HepG2 (cell line): Measurements from ENCODE around the gene SLC35A1. TPM values are rescaled to one million over a fixed set of nuclear protein-coding genes. Genes with fewer than 3 reads are reported as not detected.

ENCODE experiments used
- DNMT3B ChIP-seq: conservative IDR thresholded peaks from 2 replicates; pipeline ENCODE4 v1.6.1; 2016; ENCODE audit warnings: missing biosample characterization, control low read depth
- DR1 ChIP-seq: sonication (generic); formaldehyde crosslinking; IDR thresholded peaks from 2 replicates; pipeline ENCODE4 v1.8.0; 2021; ENCODE audit warnings: mild to moderate bottlenecking, missing genetic modification reagents, inconsistent platforms
- ETV5 ChIP-seq: IDR thresholded peaks from 2 replicates; pipeline ENCODE4 v1.6.1; 2018; ENCODE audit warnings: missing biosample characterization, missing genetic modification reagents, inconsistent platforms, borderline replicate concordance
- FOXA3 ChIP-seq: IDR thresholded peaks from 2 replicates; pipeline ENCODE4 v1.6.1; 2016; ENCODE audit warnings: missing genetic modification reagents, missing compliant biosample characterization
- FOXJ3 ChIP-seq: sonication (generic); formaldehyde crosslinking; IDR thresholded peaks from 2 replicates; pipeline ENCODE4 v1.4.0; 2020; ENCODE audit warnings: missing genetic modification reagents, mild to moderate bottlenecking, borderline replicate concordance
- MAF1 ChIP-seq: sonication (generic); formaldehyde crosslinking; IDR thresholded peaks from 2 replicates; pipeline ENCODE4 v1.5.0; 2020; ENCODE audit warnings: missing genetic modification reagents, borderline replicate concordance
- NFIC ChIP-seq: IDR thresholded peaks from 2 replicates; pipeline ENCODE4 v1.6.1; 2012; ENCODE audit warnings: mild to moderate bottlenecking, low read length, inconsistent platforms
- PCBP2 ChIP-seq: fragments of 200-400 bp; formaldehyde crosslinking; optimal IDR thresholded peaks from 2 replicates; pipeline ENCODE3; 2018; ENCODE audit warnings: low read length, low read depth; ENCODE audit not compliant: poor library complexity, severe bottlenecking
- RARA ChIP-seq: IDR thresholded peaks from 2 replicates; pipeline ENCODE4 v1.6.1; 2016; ENCODE audit warnings: missing genetic modification reagents, missing compliant biosample characterization
- RARG ChIP-seq: sonication (generic); formaldehyde crosslinking; IDR thresholded peaks from 2 replicates; pipeline ENCODE4 v1.4.0; 2020; ENCODE audit warnings: low read depth, mild to moderate bottlenecking, missing genetic modification reagents
- RBM22 ChIP-seq: fragments of 200-400 bp; formaldehyde crosslinking; optimal IDR thresholded peaks from 2 replicates; pipeline ENCODE3; 2017; ENCODE audit warnings: mild to moderate bottlenecking, low read length, moderate library complexity
- TBX2 ChIP-seq: sonication (generic); formaldehyde crosslinking; IDR thresholded peaks from 2 replicates; pipeline ENCODE4 v1.5.0; 2020; ENCODE audit warnings: missing genetic modification reagents, mild to moderate bottlenecking, borderline replicate concordance
- TEAD3 ChIP-seq: optimal IDR thresholded peaks from 2 replicates; pipeline ENCODE3; 2016; ENCODE audit warnings: borderline replicate concordance
- ZBTB21 ChIP-seq: sonication (generic); formaldehyde crosslinking; IDR thresholded peaks from 2 replicates; pipeline ENCODE4 v1.4.0; 2020; ENCODE audit warnings: missing genetic modification reagents
- ZKSCAN8 ChIP-seq: IDR thresholded peaks from 2 replicates; pipeline ENCODE4 v1.6.1; 2016; ENCODE audit warnings: borderline replicate concordance, missing genetic modification reagents, missing compliant biosample characterization
- ZMYM3 ChIP-seq: sonication (generic); formaldehyde crosslinking; IDR thresholded peaks from 2 replicates; pipeline ENCODE4 v1.5.1; 2020; ENCODE audit warnings: mild to moderate bottlenecking, missing genetic modification reagents
- ZMYM4 ChIP-seq: sonication (generic); formaldehyde crosslinking; IDR thresholded peaks from 2 replicates; pipeline ENCODE4 v1.8.1; 2023; ENCODE audit warnings: mild to moderate bottlenecking, missing genetic modification reagents
- ZNF17 ChIP-seq: sonication (generic); formaldehyde crosslinking; IDR thresholded peaks from 2 replicates; pipeline ENCODE4 v1.5.0; 2020; ENCODE audit warnings: mild to moderate bottlenecking, missing genetic modification reagents
- ZNF225 ChIP-seq: sonication (generic); formaldehyde crosslinking; IDR thresholded peaks from 2 replicates; pipeline ENCODE4 v1.4.0; 2020; ENCODE audit warnings: mild to moderate bottlenecking, missing genetic modification reagents
- ZNF549 ChIP-seq: sonication (generic); formaldehyde crosslinking; IDR thresholded peaks from 2 replicates; pipeline ENCODE4 v1.5.0; 2020; ENCODE audit warnings: missing genetic modification reagents
- ZNF709 ChIP-seq: sonication (generic); formaldehyde crosslinking; IDR thresholded peaks from 2 replicates; pipeline ENCODE4 v1.5.0; 2020; ENCODE audit warnings: mild to moderate bottlenecking, missing genetic modification reagents
- ZNF761 ChIP-seq: sonication (generic); formaldehyde crosslinking; conservative IDR thresholded peaks from 2 replicates; pipeline ENCODE4 v1.4.0; 2020; ENCODE audit warnings: mild to moderate bottlenecking, missing genetic modification reagents
- polyA plus RNA-seq, 8 experiments: library from polyadenylated mRNA; depleted of rRNA in 3 of 8; stranded (reverse) in 7 of 8; unstranded in 1 of 8; fragments of >200 nt; fragmentation: Illumina TruSeq in 4 of 8; extraction: Trizol in 4 of 8; gene quantifications; 2 replicates each; pipeline versions ENCODE4 v1.2.1 to v1.2.3, GENCODE V29; 2011 to 2016; ENCODE audit warnings: low read depth in 4 of 8, missing spikeins in 1 of 8, mixed read lengths in 1 of 8; ENCODE audit not compliant: insufficient read depth in 1 of 8
- total RNA-seq, 5 experiments: library from RNA; depleted of rRNA; stranded (reverse); fragments of >200 nt; fragmentation: Illumina TruSeq; extraction: Trizol; gene quantifications; 2 replicates each; pipeline ENCODE4 v1.2.3, GENCODE V29; 2016; ENCODE audit warnings: low read depth in 1 of 5
- TF ChIP-seq, protein P1 (sequence below): sonication (generic); formaldehyde crosslinking; IDR thresholded peaks from 2 replicates; pipeline ENCODE4 v1.8.1; 2023; ENCODE audit warnings: mild to moderate bottlenecking, inconsistent platforms, moderate library complexity, missing genetic modification reagents, borderline replicate concordance
- TF ChIP-seq, protein P2 (sequence below): IDR thresholded peaks from 2 replicates; pipeline ENCODE4 v1.6.1; 2016; ENCODE audit warnings: low read depth

The SLC35A1 gene
- total and polyA plus RNA-seq, 2 of the 13 experiments (the other 11 are each of a cell fraction or from before 2014, with no cell fraction given) = 24.8 to 25.1 TPM

DNA sequence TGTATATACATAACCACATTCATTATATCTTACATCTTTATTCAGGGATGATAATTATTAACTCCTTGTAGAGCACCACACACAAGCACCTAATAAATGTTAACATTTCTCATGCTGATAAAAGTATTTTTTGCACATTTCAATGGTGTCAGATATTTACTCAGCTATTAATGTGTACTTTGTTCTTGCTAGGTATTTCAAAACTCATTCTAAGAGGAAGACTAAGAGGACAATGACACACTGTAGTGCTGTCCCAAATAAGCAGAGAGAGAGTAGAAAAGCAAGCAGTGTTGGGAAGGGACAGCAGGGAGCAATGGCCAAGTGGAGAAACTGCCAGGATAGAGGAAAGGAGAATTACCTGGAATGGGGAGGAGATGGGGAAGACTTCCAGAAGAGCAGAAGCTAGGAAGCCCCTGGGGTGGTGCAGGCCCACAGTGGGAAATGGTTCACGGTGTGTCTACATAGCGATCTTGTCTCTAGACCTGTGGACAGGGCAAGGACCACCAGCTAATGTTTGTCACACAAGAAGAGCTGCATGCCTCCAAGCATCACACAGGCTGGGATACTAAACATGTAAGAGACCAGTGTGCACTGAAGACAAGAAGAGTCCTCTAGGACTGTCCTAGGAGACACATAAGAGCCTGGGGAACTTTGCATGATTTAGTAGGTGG lies 61.7 kb downstream of the SLC35A1 start (continued):
- TF ChIP-seq FOXA3 (CRISPR knock-in tag) (peak; percentile 92), PCBP2 (no peak), ZMYM4 (peak; percentile 70; the same call in 1 of the 2 replicates), TEAD3 (CRISPR knock-in tag) (peak; percentile 78), FOXJ3 (peak; percentile 74; the same call in 1 of the 2 replicates), ZKSCAN8 (CRISPR knock-in tag) (peak; percentile 81; the same call in 1 of the 2 replicates), ZNF17 (no peak), DR1 (CRISPR knock-in tag) (no peak), ETV5 (CRISPR knock-in tag) (peak; percentile 40; the same call in 1 of the 2 replicates), MAF1 (CRISPR knock-in tag) (no peak), DNMT3B (CRISPR knock-in tag) (no peak), ZNF761 (CRISPR knock-in tag) (no peak), ZNF225 (no peak), ZNF709 (CRISPR knock-in tag) (peak; percentile 86; the same call in 1 of the 2 replicates), NFIC (peak; percentile 77; the same call in 1 of the 2 replicates), ZBTB21 (CRISPR knock-in tag) (no peak; the same call in 1 of the 2 replicates), ZNF549 (no peak), RARG (CRISPR knock-in tag) (no peak), ZMYM3 (CRISPR knock-in tag) (0 out of 2 replicates have a peak, but pooled peaks have one; percentile 37), RARA (CRISPR knock-in tag) (peak; percentile 38; the same call in 1 of the 2 replicates), TBX2 (CRISPR knock-in tag) (peak; percentile 92), RBM22 (peak; percentile 57)
- TF ChIP-seq, protein P1, sequence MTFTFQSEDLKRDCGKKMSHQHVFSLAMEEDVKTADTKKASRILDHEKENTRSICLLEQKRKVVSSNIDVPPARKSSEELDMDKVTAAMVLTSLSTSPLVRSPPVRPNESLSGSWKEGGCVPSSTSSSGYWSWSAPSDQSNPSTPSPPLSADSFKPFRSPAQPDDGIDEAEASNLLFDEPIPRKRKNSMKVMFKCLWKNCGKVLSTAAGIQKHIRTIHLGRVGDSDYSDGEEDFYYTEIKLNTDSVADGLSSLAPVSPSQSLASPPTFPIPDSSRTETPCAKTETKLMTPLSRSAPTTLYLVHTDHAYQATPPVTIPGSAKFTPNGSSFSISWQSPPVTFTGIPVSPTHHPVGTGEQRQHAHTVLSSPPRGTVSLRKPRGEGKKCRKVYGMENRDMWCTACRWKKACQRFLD (CRISPR knock-in tag) = no peak
- TF ChIP-seq, protein P2, sequence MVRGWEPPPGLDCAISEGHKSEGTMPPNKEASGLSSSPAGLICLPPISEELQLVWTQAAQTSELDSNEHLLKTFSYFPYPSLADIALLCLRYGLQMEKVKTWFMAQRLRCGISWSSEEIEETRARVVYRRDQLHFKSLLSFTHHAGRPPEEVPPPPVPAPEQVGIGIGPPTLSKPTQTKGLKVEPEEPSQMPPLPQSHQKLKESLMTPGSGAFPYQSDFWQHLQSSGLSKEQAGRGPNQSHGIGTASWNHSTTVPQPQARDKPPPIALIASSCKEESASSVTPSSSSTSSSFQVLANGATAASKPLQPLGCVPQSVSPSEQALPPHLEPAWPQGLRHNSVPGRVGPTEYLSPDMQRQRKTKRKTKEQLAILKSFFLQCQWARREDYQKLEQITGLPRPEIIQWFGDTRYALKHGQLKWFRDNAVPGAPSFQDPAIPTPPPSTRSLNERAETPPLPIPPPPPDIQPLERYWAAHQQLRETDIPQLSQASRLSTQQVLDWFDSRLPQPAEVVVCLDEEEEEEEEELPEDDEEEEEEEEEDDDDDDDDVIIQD = peak; percentile 85
